H1 (cell line): ENCODE measurements around the gene EDEM1. TPM values are rescaled to one million over a fixed set of nuclear protein-coding genes. Genes with fewer than 3 reads are reported as not detected.
"Not testable (repeated sequence)": the region's sequence is repeated elsewhere in the genome, so short reads cannot be mapped to it uniquely, and the experiment has no call there.

Source experiments
- CTCF ChIA-PET: fragments of 300-600 bp; sonication (Branson Sonifier 250); formaldehyde crosslinking; loops from one replicate; lab custom pipeline; 2021; ENCODE audit not compliant: partially characterized antibody; lab: Charles Lee
- POLR2A ChIA-PET: fragments of 300-600 bp; sonication (Branson Sonifier 250); formaldehyde crosslinking; loops from one replicate; lab custom pipeline; 2021; ENCODE audit warnings: inconsistent platforms; ENCODE audit not compliant: partially characterized antibody; lab: Charles Lee
- DNase-seq, 2 experiments: peaks; one replicate each; pipeline versions ENCODE4 v3.0.0 to v3.0.0-alpha.2; 2010 to 2022; ENCODE audit warnings: low spot score in 2 of 2, low read depth in 1 of 2, mixed read lengths in 1 of 2
- FAIRE-seq: peaks from 2 replicates; lab custom pipeline; 2011; peaks lifted over from hg19 to GRCh38; lab: Jason Lieb, UNC
- H2AFZ ChIP-seq: 2 replicates; pipeline ENCODE4 v1.8.1; 2012; ENCODE audit warnings: low read length, inconsistent platforms
- H2AK5ac ChIP-seq: 2 replicates; pipeline ENCODE4 v1.6.1; 2013; ENCODE audit warnings: low read depth, low read length
- H2BK120ac ChIP-seq: replicated peaks from 2 replicates; pipeline ENCODE3; 2013; ENCODE audit warnings: low read depth, low read length, inconsistent platforms
- H2BK12ac ChIP-seq: 2 replicates; pipeline ENCODE4 v1.6.1; 2013; ENCODE audit warnings: low read depth, low read length
- H2BK15ac ChIP-seq: 2 replicates; pipeline ENCODE4 v1.6.1; 2013; ENCODE audit warnings: low read length
- H2BK20ac ChIP-seq: 2 replicates; pipeline ENCODE4 v1.6.1; 2013; ENCODE audit warnings: low read length
- H2BK5ac ChIP-seq: 2 replicates; pipeline ENCODE4 v1.6.1; 2013; ENCODE audit warnings: low read depth, low read length
- H3K14ac ChIP-seq: 2 replicates; pipeline ENCODE4 v1.6.1; 2013; ENCODE audit warnings: inconsistent platforms; ENCODE audit not compliant: insufficient read length
- H3K18ac ChIP-seq: 2 replicates; pipeline ENCODE4 v1.6.1; 2013; ENCODE audit warnings: low read length; ENCODE audit errors: extremely low read depth
- H3K23ac ChIP-seq: 2 replicates; pipeline ENCODE4 v1.6.1; 2013; ENCODE audit warnings: inconsistent platforms; ENCODE audit not compliant: insufficient read length
- H3K23me2 ChIP-seq: 2 replicates; pipeline ENCODE4 v1.6.1; 2013; ENCODE audit warnings: low read depth, low read length
- H3K27ac ChIP-seq: 2 replicates; pipeline ENCODE4 v1.6.1; 2011; ENCODE audit warnings: low read depth, low read length, inconsistent platforms
- H3K27me3 ChIP-seq, 4 experiments: replicated peaks in 1 of 4; 1 replicate in 1 of 4; 2 replicates in 3 of 4; pipeline versions ENCODE4 v1.6.1 to v1.8.1; 2011 to 2013; ENCODE audit warnings: low read length in 3 of 4, mild to moderate bottlenecking in 3 of 4, inconsistent platforms in 2 of 4, mixed read lengths in 2 of 4, moderate library complexity in 1 of 4; ENCODE audit not compliant: control insufficient read depth in 3 of 4, insufficient read depth in 3 of 4; ENCODE audit errors: extremely low read depth in 1 of 4
- H3K36me3 ChIP-seq, 4 experiments: 2 replicates each; pipeline versions ENCODE4 v1.6.1 to v1.8.1; 2011 to 2013; ENCODE audit warnings: mild to moderate bottlenecking in 4 of 4, low read length in 3 of 4, moderate library complexity in 2 of 4, control low read depth in 1 of 4, inconsistent platforms in 1 of 4; ENCODE audit not compliant: insufficient read depth in 4 of 4, control insufficient read depth in 2 of 4
- H3K4ac ChIP-seq: replicated peaks from 2 replicates; pipeline ENCODE3; 2013; ENCODE audit warnings: low read length, low read depth, mixed read lengths, inconsistent platforms; ENCODE audit not compliant: insufficient read length
- H3K4me1 ChIP-seq, 4 experiments: replicated peaks in 1 of 4; 1 replicate in 1 of 4; 2 replicates in 3 of 4; pipeline versions ENCODE4 v1.6.1 to v1.8.1; 2011 to 2013; ENCODE audit warnings: low read length in 3 of 4, inconsistent platforms in 2 of 4, mixed read lengths in 1 of 4; ENCODE audit not compliant: insufficient read depth in 4 of 4, control insufficient read depth in 3 of 4
- H3K4me2 ChIP-seq, 2 experiments: 2 replicates each; pipeline versions ENCODE4 v1.6.1 to v1.8.1; 2011 to 2013; ENCODE audit warnings: low read depth in 2 of 2, low read length in 2 of 2, control low read depth in 1 of 2, inconsistent platforms in 1 of 2, mild to moderate bottlenecking in 1 of 2; ENCODE audit not compliant: insufficient read depth in 1 of 2
- H3K4me3 ChIP-seq, 4 experiments: fragments of 200-600, 300-600 bp in 1 of 4; sonication (generic), shearing (Covaris generic), sonication (Bioruptor Twin) in 1 of 4; 2 replicates each; pipeline versions ENCODE4 v1.5.1 to v1.8.1; 2011 to 2016; ENCODE audit warnings: low read length in 4 of 4, low read depth in 3 of 4, control low read depth in 2 of 4, inconsistent platforms in 2 of 4, mild to moderate bottlenecking in 2 of 4, mixed read lengths in 1 of 4, moderate library complexity in 1 of 4; ENCODE audit not compliant: insufficient read depth in 2 of 4; ENCODE audit errors: extremely low read depth in 1 of 4
- H3K56ac ChIP-seq: replicated peaks from 2 replicates; pipeline ENCODE3; 2013; ENCODE audit warnings: low read depth, mild to moderate bottlenecking, mixed read lengths, low read length, inconsistent platforms; ENCODE audit not compliant: insufficient read length
- H3K79me1 ChIP-seq: 2 replicates; pipeline ENCODE4 v1.6.1; 2013; ENCODE audit warnings: low read depth, low read length, control low read depth
- H3K79me2 ChIP-seq, 2 experiments: 2 replicates each; pipeline versions ENCODE4 v1.6.1 to v1.8.1; 2012 to 2013; ENCODE audit warnings: low read length in 2 of 2, mild to moderate bottlenecking in 2 of 2, inconsistent platforms in 1 of 2; ENCODE audit not compliant: insufficient read depth in 2 of 2, control insufficient read depth in 1 of 2
- H3K9ac ChIP-seq, 4 experiments: replicated peaks in 1 of 4; 1 replicate in 1 of 4; 2 replicates in 3 of 4; pipeline versions ENCODE4 v1.6.1 to v1.8.1; 2011 to 2013; ENCODE audit warnings: low read depth in 3 of 4, low read length in 3 of 4, control low read depth in 2 of 4, mild to moderate bottlenecking in 2 of 4, moderate library complexity in 2 of 4, inconsistent platforms in 1 of 4; ENCODE audit errors: extremely low read depth in 1 of 4
- H3K9me3 ChIP-seq, 2 experiments: 2 replicates each; pipeline versions ENCODE4 v1.6.1 to v1.8.1; 2012 to 2013; ENCODE audit warnings: mild to moderate bottlenecking in 2 of 2, moderate library complexity in 2 of 2, control low read depth in 1 of 2, inconsistent platforms in 1 of 2, low read depth in 1 of 2, low read length in 1 of 2, mixed read lengths in 1 of 2; ENCODE audit not compliant: insufficient read depth in 2 of 2
- H4K20me1 ChIP-seq, 2 experiments: replicated peaks in 1 of 2; 2 replicates each; pipeline versions ENCODE3 to v1.8.1; 2011 to 2013; ENCODE audit warnings: inconsistent platforms in 2 of 2, low read length in 2 of 2, mild to moderate bottlenecking in 1 of 2; ENCODE audit not compliant: insufficient read depth in 2 of 2, control insufficient read depth in 1 of 2
- H4K5ac ChIP-seq: 2 replicates; pipeline ENCODE4 v1.6.1; 2013; ENCODE audit warnings: low read length, low read depth, mixed read lengths, inconsistent platforms; ENCODE audit not compliant: insufficient read length
- H4K8ac ChIP-seq: 2 replicates; pipeline ENCODE4 v1.8.0; 2013; ENCODE audit warnings: mild to moderate bottlenecking, moderate library complexity, low read length, inconsistent platforms; ENCODE audit not compliant: insufficient read depth; ENCODE audit errors: extremely low read depth
- H4K91ac ChIP-seq: replicated peaks from 2 replicates; pipeline ENCODE3; 2013; ENCODE audit warnings: low read length, mixed read lengths, inconsistent platforms; ENCODE audit not compliant: insufficient read length
- BACH1 ChIP-seq: IDR thresholded peaks from 2 replicates; pipeline ENCODE4 v1.6.1; 2012; ENCODE audit warnings: low read length, improper control_type of control experiment
- CHD1 ChIP-seq: IDR thresholded peaks from 2 replicates; pipeline ENCODE4 v1.6.1; 2012; ENCODE audit warnings: low read depth, low read length, improper control_type of control experiment
- EP300 ChIP-seq, 2 experiments: IDR thresholded peaks; 1 replicate in 1 of 2; 2 replicates in 1 of 2; pipeline ENCODE4 v1.6.1; 2011 to 2012; ENCODE audit warnings: low read depth in 2 of 2, low read length in 2 of 2, mild to moderate bottlenecking in 2 of 2, borderline replicate concordance in 1 of 2, inconsistent platforms in 1 of 2, moderate library complexity in 1 of 2
- EZH2 ChIP-seq: fragments of 200-600 bp; sonication (generic); IDR thresholded peaks from 2 replicates; pipeline ENCODE4 v1.7.1; 2012; ENCODE audit warnings: low read depth, mild to moderate bottlenecking, moderate library complexity, low read length, inconsistent platforms; ENCODE audit not compliant: severe bottlenecking
- FOSL1 ChIP-seq: IDR thresholded peaks from 2 replicates; pipeline ENCODE4 v1.6.1; 2011; ENCODE audit warnings: mild to moderate bottlenecking, low read depth, low read length, moderate library complexity; ENCODE audit not compliant: insufficient read depth
- KDM5A ChIP-seq: fragments of 200-600 bp; IDR thresholded peaks from 2 replicates; pipeline ENCODE4 v1.7.1; 2012; ENCODE audit warnings: mild to moderate bottlenecking, low read length, inconsistent platforms, mixed read lengths
- RAD21 ChIP-seq, 2 experiments: IDR thresholded peaks in 1 of 2; conservative IDR thresholded peaks in 1 of 2; 2 replicates each; pipeline ENCODE4 v1.6.1; 2011; ENCODE audit warnings: low read depth in 2 of 2, low read length in 2 of 2, improper control_type of control experiment in 1 of 2, inconsistent platforms in 1 of 2, mild to moderate bottlenecking in 1 of 2, moderate library complexity in 1 of 2
- WGBS, 2 experiments: shearing (Covaris generic) in 1 of 2; methylation state at CpG; one replicate each; pipeline versions ENCODE4 v1.1.6 to v1.1.7; 2013 to 2015; ENCODE audit warnings: low lambda C conversion rate in 2 of 2, mixed read lengths in 2 of 2, inconsistent platforms in 1 of 2, low coverage in 1 of 2, missing lambda C conversion rate in 1 of 2; ENCODE audit not compliant: insufficient replicate concordance in 2 of 2, insufficient coverage in 1 of 2, insufficient read length in 1 of 2; ENCODE audit errors: extremely low coverage in 1 of 2, missing lambda C conversion rate in 1 of 2; 5-methylcytosine and 5-hydroxymethylcytosine counted together
- polyA plus RNA-seq, 7 experiments: library from polyadenylated mRNA; depleted of rRNA in 3 of 7; stranded (reverse) in 5 of 7; unstranded in 2 of 7; fragments of >200 nt in 5 of 7; fragments of 200-250 nt in 2 of 7; gene quantifications; 1 replicate in 5 of 7; 2 replicates in 1 of 7; 4 replicates in 1 of 7; pipeline versions ENCODE4 v1.2.1 to v1.2.3, GENCODE V29; 2011 to 2013; ENCODE audit warnings: missing spikeins in 2 of 7, mixed read lengths in 2 of 7
- total RNA-seq: library from RNA; stranded (reverse); fragmentation: NEBNext Ultra II Directional; extraction: Animal tissue kit (Norgen Biotek cat#: 25700); gene quantifications from 2 replicates; pipeline ENCODE4 v1.2.1, GENCODE V29; 2021

EDEM1 gene
- total and polyA plus RNA-seq, 2 of the 8 experiments (the other 6 are each of a cell fraction or from before 2014, with no cell fraction given): 4.8 to 16.4 TPM

DNA sequence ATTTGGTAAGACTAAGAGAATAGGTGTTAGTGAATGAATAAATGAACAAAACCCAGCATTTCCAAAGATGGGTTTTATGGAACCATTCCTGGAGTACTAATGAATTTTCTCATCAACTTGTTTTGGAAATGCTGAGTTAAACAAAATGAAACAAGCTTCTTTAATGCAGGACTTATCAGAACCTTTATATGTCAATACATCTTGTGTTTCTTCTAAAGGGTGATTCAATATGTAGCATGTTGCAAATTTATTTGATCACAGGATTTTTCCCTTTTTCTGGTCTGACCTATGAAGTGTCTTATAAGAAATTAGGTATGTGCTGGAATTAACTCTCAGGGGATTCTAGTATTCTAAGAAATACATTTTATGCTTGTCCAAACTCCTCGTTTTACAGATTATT is 53.2 kb downstream of the EDEM1 start (continued):
- TF ChIP-seq RAD21 (IDR thresholded peaks at IDR 0.05 in 1 of 2, conservative IDR thresholded peaks at IDR 0.05 in 1 of 2; ENCODE audit: low read depth in 2 of 2, low read length in 2 of 2) (no peak), EP300 (IDR thresholded peaks at IDR 0.05; ENCODE audit: borderline replicate concordance in 1 of 2, low read depth in 2 of 2, low read length in 2 of 2) (no peak), KDM5A (no peak), BACH1 (no peak), FOSL1 (no peak), EZH2 (no peak), CHD1 (no peak)

DNA sequence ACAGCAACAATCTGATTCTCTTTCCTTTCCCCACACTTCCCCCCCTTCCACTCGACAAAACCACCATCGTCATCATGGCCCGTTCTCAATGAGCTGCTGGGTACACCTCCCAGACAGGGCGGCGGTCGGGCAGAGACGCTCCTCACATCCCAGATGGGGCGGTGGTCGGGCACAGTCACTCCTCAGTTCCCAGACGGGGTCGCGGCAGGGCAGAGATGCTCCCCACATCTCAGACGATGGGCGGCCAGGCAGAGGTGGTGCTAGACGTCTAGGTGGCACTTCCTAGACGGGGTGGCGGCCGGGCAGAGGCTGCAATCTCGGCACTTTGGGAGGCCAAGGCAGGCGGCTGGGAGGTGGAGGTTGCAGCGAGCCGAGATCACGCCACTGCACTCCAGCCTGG is 55.3 kb downstream of the EDEM1 start:
- H2BK120ac ChIP-seq, H2BK15ac ChIP-seq, H3K36me3 ChIP-seq, H3K79me2 ChIP-seq, H4K8ac ChIP-seq, H3K9me3 ChIP-seq, H3K9ac ChIP-seq, H3K27ac ChIP-seq, DNase-seq, H2AFZ ChIP-seq, H2BK12ac ChIP-seq, CTCF ChIA-PET, H3K18ac ChIP-seq, H2BK5ac ChIP-seq, H3K4me2 ChIP-seq, H3K4ac ChIP-seq, H3K14ac ChIP-seq, POLR2A ChIA-PET, H4K91ac ChIP-seq, H3K4me3 ChIP-seq, H3K79me1 ChIP-seq, H3K4me1 ChIP-seq, H2AK5ac ChIP-seq, H4K20me1 ChIP-seq, H3K23ac ChIP-seq, H3K27me3 ChIP-seq, H3K56ac ChIP-seq, H3K23me2 ChIP-seq, H4K5ac ChIP-seq, H2BK20ac ChIP-seq, FAIRE-seq: not testable (repeated sequence)
- WGBS, 2 experiments: 77% methylated on average over 13 of the region's 23 CpGs; no CpG with 5 or more reads in 1 of the 2 experiments
